Measurements from ENCODE around the gene STUM.

- no peak for TF ChIP-seq POLR2A (IDR thresholded peaks at IDR 0.05)
- no peak for TF ChIP-seq CTCF (IDR thresholded peaks at IDR 0.05)
These were observed 62.7 kb downstream of the STUM start for GRCh38 chr1:226611301-226611700.
